HG02840 (cell line): ENCODE results near the gene IFNB1.
A peak's percentile ranks its signal among the peaks of the same experiment; 100 is the strongest.

Experiments used
- ATAC-seq: cut with Tn5 transposase; IDR thresholded peaks from one replicate; pipeline ENCODE4 v1.9.1; 2021; ENCODE audit warnings: mild to moderate bottlenecking, moderate library complexity, moderate number of reproducible peaks; ENCODE audit not compliant: unreplicated experiment, low FRiP score

The IFNB1 gene

DNA sequence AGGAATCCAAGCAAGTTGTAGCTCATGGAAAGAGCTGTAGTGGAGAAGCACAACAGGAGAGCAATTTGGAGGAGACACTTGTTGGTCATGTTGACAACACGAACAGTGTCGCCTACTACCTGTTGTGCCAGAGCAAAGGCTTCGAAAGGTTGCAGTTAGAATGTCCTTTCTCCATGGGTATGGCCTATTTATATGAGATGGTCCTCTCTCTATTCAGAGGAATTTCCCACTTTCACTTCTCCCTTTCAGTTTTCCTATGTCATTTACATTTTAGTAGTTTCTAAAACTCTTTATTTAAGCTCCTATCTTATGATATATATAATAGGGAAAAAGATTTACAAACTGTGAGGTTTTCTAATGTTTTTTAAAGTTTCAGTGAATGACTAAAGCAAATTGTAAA is at the start of gene IFNB1:
TSS of gene IFNB1 (minus strand) at position 162 of the 400 bp plus-strand sequence. CDS start at position 89, 73 bp downstream.
- no peak for ATAC-seq

- no peak for ATAC-seq
Observed at GRCh38 chr9:21121595-21122251, 44.0 kb upstream of the IFNB1 start.

DNA sequence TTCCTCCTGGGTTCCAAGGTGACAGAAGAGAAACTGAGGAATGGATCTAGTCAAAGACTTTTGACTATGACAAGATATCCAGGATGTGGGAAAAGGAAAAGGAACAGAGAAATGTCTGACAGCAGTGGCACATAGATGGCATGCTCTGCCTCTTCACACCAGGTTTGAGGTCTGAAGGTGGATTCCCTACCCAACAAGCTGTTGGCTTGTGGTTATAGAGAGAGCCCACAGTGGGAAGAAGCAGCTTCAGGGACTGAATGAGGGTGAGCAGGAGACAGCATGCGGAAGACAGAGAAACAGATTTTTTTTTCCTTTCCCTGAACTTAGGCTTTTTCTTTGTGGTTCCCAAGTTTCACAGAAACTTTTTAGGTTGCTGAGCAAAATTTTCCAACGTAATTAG is 43.3 kb upstream of the IFNB1 start:
- no peak for ATAC-seq

DNA sequence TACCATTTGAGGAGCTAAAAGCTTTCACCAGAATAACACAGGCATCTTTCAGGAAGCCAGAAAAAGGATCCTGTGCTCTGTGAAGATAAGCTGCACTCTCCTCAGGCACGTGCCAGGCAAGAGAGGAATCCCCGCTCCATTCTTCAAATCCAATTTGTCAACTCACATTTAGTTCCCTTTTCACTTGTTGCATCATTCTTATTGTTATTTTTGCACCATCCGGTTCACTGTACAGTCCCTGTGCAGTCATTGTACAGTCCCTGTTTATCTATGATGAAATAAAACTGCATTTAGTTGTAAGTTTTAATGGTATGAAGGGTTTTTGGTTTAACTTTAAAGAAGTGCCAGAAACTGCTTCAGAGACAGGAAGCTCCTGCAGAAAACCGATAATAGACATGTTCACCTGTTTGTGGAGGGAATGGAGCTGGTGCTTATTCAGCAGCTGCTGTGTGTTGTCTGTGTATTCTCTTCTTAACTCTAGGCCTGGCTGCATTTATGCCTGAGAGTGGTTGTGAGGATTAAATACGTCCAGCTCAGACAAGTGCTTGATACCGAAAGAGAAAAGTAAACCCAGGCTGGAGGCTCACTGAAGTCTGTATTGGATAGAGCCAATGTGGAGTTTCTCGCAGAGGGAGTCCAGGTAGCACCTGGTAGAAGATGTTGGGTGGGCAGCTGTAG is 41.5 kb upstream of the IFNB1 start:
- no peak for ATAC-seq

DNA sequence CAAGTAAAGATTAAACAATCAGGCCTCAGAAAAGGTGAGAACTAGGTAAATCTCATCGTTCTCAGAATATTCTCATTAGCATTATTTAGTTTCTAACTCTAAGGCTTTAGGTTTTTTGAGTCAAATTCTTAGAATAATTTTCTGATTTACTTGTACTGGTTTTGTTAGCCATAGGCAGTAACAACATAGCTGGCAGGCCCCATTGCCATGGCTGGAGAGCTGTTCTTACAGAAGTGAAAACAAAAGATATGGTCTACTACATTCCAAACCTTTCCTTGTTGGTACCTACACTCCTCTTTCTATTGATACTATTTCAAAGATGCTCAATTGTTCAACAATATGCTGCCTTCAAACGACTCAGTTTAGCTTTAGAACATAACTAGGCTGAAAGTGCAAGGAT is 36.6 kb upstream of the IFNB1 start:
- no peak for ATAC-seq

GRCh38 chr9:21110708-21111576 is 33.2 kb upstream of the IFNB1 start:
- ATAC-seq, result no peak

DNA sequence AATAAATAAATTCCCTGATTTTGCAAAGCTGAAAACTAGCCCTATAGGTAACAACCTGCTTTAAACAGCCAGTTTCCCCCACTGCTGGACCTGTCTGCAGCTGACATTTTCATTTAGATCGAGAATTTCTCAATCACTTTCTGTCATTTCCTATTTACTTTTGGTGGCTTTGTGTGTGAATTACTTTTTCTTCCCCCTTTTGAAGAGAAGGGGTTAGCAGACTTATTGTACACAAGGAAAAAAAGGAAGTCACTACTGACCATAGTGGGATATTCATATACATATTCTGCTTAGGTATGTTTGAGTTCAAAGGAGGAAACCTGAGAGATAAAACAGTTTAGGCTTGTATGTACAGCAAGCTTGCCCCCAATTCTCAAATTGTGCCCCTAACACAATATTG is 27.0 kb upstream of the IFNB1 start:
- ATAC-seq, result no peak

DNA sequence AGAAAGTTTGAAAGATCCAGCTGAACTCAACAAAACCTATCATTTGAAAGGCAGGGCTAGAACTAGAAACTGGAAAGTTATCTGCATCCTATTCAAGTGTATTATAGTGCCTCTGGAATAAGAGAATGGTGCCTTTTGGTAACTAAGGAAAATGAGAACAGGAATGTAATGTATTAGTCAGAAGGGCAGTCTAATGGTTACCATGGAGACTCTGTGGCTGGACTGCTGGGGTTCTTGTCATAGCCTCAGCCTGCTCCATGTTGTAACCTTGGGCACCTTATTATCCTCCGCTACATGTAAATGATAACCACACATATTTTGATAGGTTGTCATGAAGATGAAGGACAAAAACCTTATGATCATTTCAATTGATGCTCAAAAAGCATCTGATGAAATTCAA is 24.6 kb upstream of the IFNB1 start:
- ATAC-seq, result no peak

DNA sequence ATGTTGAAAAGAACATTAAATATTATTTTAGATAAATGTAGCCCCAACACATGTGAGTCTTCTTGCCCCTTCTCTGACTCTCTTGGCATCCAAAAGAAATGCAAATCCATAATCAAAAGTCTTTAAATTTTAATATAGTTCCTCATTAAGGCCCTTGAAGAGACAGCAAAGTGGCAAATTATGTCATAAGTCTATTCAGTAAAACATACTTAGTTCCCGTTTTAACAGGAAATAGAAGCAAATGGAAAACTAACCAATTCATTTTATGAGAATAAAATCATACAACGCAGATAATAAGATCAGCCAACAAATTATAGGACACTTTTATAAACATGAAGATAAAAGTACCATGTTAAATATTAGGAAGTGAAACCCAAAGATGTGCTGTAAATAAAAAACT is 20.1 kb upstream of the IFNB1 start:
- ATAC-seq, result no peak

- ATAC-seq, result no peak
Observed at GRCh38 chr9:21096901-21097255, 19.1 kb upstream of the IFNB1 start.

DNA sequence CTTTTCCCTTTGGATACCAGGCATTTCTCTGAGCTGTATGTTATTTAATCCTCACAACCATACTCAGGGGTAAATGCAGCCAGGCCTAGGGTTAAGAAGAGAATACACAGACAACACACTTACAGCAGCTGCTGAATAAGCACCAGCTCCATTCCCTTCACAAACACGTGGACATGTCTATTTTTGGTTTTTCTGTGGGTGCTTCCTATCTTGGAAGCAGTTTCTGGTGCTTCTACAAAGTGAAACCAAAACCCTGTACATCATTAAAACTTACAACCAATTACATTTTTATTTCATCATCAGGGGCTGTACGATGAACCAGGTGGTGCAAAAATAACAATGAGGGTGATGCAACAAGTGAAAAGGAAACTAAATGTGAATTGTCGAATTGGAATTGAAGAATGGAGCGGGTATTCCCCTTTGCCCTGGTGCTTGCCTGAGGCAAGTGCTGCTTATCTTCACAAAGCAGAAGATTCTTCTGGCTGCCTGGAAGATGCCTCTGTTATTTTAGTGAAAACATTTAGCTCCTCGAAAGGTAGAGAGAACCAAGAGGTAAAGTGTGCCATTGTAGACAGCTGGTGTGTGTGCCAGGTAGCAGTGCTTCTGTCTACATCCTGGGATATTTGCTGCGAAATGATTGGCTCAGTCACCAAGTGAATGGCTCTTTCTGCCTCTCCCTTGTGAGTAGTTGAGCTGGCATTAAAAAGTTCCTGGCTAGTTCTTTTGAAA is 18.6 kb upstream of the IFNB1 start:
- peak; percentile 86 for ATAC-seq

- ATAC-seq, result no peak
Observed at GRCh38 chr9:21095561-21095960, 17.8 kb upstream of the IFNB1 start.

- ATAC-seq, result no peak
Observed at GRCh38 chr9:21086538-21086937, 8.8 kb upstream of the IFNB1 start.

GRCh38 chr9:21085005-21085404 is 7.3 kb upstream of the IFNB1 start:
- no peak for ATAC-seq

DNA sequence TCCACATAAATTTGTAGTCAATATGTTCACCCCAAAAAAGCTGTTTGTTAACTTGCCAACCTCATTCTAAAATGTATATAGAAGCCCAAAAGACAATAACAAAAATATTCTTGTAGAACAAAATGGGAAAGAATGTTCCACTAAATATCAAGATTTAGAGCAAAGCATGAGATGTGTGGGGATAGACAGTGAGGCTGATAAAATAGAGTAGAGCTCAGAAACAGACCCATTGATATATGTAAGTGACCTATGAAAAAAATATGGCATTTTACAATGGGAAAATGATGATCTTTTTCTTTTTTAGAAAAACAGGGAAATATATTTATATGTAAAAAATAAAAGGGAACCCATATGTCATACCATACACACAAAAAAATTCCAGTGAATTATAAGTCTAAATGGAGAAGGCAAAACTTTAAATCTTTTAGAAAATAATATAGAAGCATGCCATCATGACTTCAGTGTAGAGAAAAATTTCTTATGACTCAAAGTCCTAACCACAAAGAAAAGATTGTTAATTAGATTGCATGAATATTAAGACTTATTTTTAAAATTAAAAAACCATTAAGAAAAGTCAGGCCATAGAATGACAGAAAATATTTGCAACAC is 6.6 kb upstream of the IFNB1 start:
- ATAC-seq, result no peak

DNA sequence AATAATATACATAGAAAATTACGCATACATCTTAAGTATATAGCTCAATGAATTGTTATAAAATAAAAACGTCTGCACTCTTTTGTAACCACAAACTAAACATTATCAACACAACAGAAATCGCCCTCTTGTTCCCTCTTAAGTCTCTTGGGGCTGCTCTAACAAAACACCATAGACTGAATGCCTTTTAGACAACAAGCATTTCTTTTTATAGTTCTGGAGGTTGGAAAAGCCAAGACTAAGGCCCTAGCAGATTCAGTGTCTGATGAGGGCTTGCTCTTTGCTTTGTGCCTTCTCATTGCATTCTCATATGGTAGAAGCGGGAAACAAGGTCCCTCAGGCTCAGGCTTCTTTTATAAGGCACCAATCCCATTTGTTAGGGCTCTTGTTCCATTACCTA is 4.9 kb upstream of the IFNB1 start:
- no peak for ATAC-seq

GRCh38 chr9:21081999-21082398 is 4.3 kb upstream of the IFNB1 start:
- no peak for ATAC-seq

DNA sequence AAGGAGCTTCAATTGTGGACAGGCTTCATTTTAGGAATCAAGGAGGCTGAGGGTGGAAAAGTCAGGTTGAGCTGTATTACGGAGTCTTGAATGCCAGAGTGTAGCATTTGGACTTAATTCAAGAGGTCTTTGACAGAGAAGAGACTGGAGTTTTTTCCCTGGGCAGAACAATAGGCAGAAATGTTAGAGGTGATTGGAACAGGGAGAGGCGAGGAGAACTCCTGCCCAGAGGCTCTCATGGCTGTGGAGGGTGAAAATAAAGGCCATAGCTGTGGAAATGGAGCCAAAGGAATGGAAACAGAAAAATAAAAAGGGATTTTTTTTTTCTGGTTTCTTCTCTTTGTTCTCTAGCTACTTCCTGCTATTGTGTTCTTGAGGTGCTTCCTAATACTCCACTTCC is 3.7 kb upstream of the IFNB1 start:
- no peak for ATAC-seq

DNA sequence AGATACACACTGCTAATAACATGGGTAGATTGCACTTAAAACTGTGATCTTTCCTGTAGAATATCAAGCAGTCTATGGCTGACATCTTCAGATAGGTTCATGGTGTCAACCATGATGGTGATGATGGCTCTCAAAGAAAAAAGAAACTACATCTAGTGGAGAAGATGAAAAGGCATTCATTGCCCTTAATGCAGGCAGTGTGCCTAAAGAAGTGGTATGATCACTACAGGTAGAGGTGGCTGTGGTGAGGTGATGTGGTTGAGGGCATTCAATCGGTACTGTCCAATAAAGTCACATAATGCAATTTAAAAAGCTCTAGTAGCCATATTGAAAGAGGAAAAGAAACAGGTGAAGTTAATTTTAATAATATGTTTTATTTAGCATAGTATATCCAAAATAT is 3.1 kb upstream of the IFNB1 start:
- no peak for ATAC-seq

DNA sequence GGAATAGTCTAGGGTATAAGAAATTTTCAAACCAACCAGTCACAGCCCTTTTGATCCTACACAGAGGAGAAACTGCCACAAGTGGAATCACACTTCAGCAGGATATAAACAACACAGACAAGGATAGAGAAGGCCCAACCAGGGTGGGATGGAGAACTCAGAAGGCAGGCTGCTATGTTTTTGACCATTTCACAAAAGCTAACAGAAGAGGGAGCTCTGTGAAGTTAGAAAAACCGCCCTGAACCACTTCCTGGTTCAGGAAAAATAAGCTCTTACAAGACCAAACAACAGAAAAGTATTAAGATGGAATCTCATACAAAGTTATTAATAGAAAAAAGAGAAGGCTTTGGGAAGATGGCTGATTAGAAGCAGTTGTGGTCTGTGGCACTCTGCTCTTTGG is 960 bp upstream of the IFNB1 start:
- no peak for ATAC-seq
